NCI-H1436 treated with DMSO at 0.1 percent for 48 hours (cell line): ENCODE data around the gene SND1.
"Not testable (repeated sequence)": the region's sequence is repeated elsewhere in the genome, so short reads cannot be mapped to it uniquely, and the experiment has no call there.

ENCODE experiments used
- DNase-seq: peaks from one replicate; lab custom pipeline; 2025; lab: John Stamatoyannopoulos, UW

SND1 gene

GRCh38 chr7:127891144-127891543 lies 239.2 kb downstream of the SND1 start:
- DNase-seq, result no peak

GRCh38 chr7:127891854-127892438 lies 240.0 kb downstream of the SND1 start:
- no peak for DNase-seq

GRCh38 chr7:127892488-127893314 lies 240.7 kb downstream of the SND1 start:
- DNase-seq, result no peak

DNA sequence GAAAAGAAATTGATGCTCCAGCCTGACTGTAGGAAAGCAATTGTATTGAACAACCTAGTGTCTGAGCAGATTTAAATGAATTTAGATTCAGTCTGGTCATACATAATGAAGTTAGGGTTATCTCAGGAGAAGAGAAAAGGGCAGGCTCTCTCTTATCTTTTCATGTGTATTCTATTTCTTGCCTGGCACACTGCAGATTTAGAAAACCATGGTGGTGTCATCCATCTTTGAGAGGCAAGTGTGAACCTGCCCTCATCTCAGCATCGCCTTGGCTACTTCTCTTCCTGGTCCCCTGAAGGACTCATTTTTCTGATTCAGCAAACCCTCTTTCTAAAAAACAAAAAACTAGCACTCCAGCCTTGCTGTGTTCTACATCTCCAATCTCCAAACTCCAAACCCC lies 241.6 kb downstream of the SND1 start:
- no peak for DNase-seq

GRCh38 chr7:127894588-127894987 lies 242.6 kb downstream of the SND1 start:
- DNase-seq, result no peak

GRCh38 chr7:127895360-127895759 lies 243.4 kb downstream of the SND1 start:
- no peak for DNase-seq

DNA sequence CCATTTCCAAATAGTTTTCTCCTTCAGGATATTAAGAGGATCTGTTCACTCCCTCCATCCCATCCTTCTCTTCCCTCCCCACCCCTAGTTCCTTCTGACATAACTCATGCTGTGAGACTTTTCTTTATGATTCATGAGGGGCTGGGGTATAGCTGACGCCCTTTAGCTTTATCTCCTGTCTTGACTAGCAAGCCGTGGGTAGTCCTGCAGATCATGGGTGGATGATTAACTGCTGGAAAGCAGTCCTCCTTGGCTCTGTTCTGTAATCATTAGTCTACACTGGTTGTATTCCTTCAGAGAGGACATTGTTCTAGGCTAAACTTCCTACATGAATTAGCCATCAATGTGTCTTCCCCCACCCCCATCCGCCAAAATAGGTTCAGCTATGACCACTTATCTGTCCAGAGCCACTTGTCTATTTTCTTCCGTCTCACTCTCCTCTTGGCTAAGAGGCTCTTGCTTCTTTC lies 243.9 kb downstream of the SND1 start:
- DNase-seq, result no peak

DNA sequence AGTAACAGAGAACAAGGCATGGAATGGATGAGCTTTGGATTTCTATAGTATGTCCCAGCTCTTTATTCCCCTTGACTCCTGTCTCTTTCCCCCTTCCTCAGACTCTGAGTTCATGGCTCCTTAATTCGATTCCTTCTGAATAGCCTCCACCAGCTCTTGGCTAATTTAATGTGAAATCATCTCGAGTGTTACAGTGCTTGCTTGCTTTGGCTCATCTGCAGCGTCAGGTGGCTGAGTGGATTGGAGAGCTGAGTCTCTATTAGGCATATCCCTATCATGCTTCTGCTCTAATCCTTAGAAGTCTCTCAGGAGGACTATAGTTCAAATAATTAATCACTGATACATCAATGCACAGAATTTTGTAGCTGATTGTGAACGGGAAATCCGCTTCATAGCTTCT lies 244.7 kb downstream of the SND1 start:
- DNase-seq, result no peak

GRCh38 chr7:127897704-127898454 lies 245.9 kb downstream of the SND1 start:
- DNase-seq, result no peak

- DNase-seq, result no peak
Observed at GRCh38 chr7:127899411-127899810, 247.4 kb downstream of the SND1 start.

DNA sequence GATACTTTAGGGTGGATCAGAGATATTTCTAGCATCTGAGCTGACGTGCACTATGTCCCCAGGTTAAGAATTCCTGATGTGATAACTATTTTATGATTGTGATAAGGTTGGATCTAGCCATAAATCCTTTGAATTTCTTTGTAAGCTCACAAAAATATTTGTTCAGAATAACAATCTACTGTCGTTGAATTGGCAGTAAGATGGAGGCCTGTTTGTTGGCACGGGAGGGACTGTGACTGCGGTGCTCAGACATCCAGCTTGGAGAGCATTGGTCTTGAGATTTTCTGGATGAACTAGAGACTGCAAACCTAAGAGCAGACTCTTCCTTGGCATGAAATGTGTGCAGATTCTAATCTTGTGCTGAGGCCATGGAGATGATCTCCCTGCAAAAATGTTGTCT lies 248.1 kb downstream of the SND1 start:
- DNase-seq, result no peak

- no peak for DNase-seq
Observed at GRCh38 chr7:127900732-127901685, 249.0 kb downstream of the SND1 start.

- no peak for DNase-seq
Observed at GRCh38 chr7:127901895-127902703, 250.1 kb downstream of the SND1 start.

- DNase-seq, result not testable (repeated sequence)
Observed at GRCh38 chr7:127902753-127903152, 250.8 kb downstream of the SND1 start.

DNA sequence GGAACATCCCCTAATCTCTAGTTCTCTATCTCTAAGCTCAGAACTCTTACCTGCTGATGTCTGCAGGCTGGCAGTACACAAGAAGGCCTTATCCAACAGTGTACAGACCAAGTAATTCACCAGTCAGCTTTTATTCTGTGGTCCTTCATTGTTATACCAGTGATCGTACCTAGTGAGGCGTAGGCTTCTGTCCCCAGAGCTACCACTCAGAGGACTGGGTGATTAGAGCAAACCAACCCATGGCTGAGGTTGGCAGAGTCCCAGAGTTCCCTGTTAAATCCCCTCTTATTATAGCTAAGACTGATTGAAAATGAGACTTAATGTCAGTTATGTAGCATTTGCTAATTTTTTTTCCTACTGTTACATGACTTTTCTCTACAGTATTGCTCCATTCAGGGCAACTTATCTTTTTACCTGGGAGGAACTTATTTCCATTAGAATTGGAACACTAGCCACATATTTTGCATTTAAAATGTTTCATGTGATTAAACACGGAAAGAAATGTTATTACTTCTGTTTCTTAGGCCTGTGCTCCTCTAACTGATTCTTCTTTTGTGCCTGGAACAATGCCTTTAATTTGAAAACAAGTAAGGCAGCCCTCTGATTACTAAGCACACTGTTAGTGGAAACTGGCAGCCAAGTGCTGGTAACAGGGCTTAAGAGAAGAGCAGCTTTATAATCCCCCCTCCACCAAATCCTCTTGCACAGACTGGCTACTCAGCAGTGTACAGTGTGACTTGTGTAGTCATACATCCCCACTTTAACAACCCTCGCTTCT lies 252.1 kb downstream of the SND1 start:
- DNase-seq, result no peak

DNA sequence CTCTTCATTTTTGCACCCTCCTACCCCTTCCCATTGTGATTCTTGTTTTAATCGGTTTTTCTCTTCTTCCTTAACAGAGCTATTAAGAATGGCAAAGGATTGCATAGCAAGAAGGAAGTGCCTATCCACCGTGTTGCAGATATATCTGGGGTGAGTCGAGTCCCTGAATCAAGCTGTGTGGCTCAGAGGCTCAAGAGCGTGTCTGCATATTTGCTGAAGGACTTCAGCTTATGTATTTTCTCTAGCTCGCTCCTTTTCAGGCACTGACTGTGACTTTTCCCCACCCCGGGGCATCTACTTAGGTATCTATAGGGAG lies 252.6 kb downstream of the SND1 start:
- DNase-seq, result no peak

DNA sequence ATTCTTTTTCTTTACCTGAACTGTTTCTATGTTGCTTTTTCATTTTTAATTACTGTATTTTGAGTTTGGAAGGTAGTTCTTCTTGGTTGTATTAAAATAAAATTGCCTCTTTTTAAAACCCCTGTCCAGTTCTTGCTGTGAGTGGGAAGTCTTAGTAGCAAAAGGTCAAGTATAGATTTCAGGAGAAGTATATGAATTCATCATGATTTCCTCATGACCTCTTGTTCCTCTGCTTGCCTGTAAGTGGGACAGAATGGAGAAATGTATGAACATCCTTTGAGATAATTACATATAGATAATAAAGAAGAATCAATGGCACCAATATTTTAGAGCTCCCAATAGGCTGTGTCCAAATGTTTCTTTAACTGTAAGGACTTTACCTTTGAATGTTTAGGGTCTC lies 253.0 kb downstream of the SND1 start:
- no peak for DNase-seq

- no peak for DNase-seq
Observed at GRCh38 chr7:127905491-127906330, 253.7 kb downstream of the SND1 start.
